Measurements from ENCODE around the gene SMYD2. TPM values are rescaled to one million over a fixed set of nuclear protein-coding genes. Genes with fewer than 3 reads are reported as not detected.

SMYD2 gene
- total and polyA plus RNA-seq, 2 donors (not counting 3 experiments of a cell fraction or from before 2014, with no cell fraction given) = 8.0 to 20.9 TPM

DNA sequence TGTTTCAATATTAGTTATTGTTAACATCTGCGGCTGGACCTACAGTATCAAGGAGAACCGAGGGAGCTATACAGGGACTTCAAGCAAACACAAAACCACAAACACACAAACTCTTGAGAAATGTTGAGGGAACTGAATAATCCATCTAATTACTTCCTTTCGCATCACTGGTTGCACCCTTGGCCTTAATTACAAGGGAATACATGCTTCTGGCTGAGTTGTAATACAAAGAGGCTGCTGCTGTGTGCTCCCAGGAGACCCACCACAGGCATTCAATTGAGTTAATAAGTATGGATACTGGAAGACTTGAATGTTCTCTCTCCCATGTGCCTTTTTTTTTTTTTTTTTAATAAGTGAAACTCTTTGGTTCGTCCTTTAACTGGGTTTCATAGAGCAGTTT lies 16.8 kb upstream of the SMYD2 start:
- no peaks in the 10 kb centered on the region for H3K79me2 ChIP-seq (ENCODE audit: control insufficient read depth, insufficient read depth, low read length)
- H3K36me3 ChIP-seq (ENCODE audit: control insufficient read depth in 2 of 2, extremely low read depth in 1 of 2, insufficient read depth in 2 of 2, low read length in 2 of 2) = no peaks in the 10 kb centered on the region
- H3K4me1 ChIP-seq (ENCODE audit: control insufficient read depth, extremely low read depth, insufficient read depth, low read length) = peaks cover 21% of the 10 kb centered on the region
- CTCF ChIA-PET = interaction anchor here (1.7 kb wide), 1 partner anchor 64 kb away, joined by 4 read pairs; no protein-coding TSS in a partner anchor
- BruUV-seq (replicated peaks) = no TSS peak
- H3K27me3 ChIP-seq (ENCODE audit: control insufficient read depth in 2 of 2, insufficient read depth in 2 of 2, low read length in 2 of 2) = peaks cover 0 to 4% of the 10 kb centered on the region in 2 experiments
- no peak overlapping the region for H3K4me2 ChIP-seq (ENCODE audit: insufficient read depth, low read length)
- dilution Hi-C loops (cut with MboI; ENCODE audit: extremely low pct_ligation_motif_present, low sequenced_read_pairs) (no loop called here), intact Hi-C loops (cut with micrococcal nuclease) (loop anchor here (5.0 kb wide), 1 partner anchor 338 kb away; the partner anchor contains the start of gene CENPF)
- POLR2A ChIA-PET = no interaction called here
- H2AFZ ChIP-seq (ENCODE audit: low read depth, low read length) = no peak overlapping the region
- FAIRE-seq (no peak), DNase-seq (ENCODE audit: low read depth, low spot score) (no peak)
- H3K9me1 ChIP-seq (replicated peaks; ENCODE audit: control insufficient read depth, extremely low read depth, insufficient read depth, low read length) = no peaks in the 10 kb centered on the region
- H3K9ac ChIP-seq (replicated peaks; ENCODE audit: extremely low read depth, insufficient read depth, low read length) = no peak overlapping the region
- H3K9me3 ChIP-seq (replicated peaks; ENCODE audit: control insufficient read depth, insufficient read depth, low read length) = no peaks in the 10 kb centered on the region
- H4K20me1 ChIP-seq (replicated peaks; ENCODE audit: control insufficient read depth, extremely low read depth, insufficient read depth, low read length) = no peaks in the 10 kb centered on the region
- no peak overlapping the region for H3K27ac ChIP-seq (ENCODE audit: insufficient read depth, low read depth, low read length)
- H3K4me3 ChIP-seq (replicated peaks in 1 of 3; ENCODE audit: insufficient read depth in 1 of 3, low read depth in 1 of 3, low read length in 3 of 3) = no peak overlapping the region
- TF ChIP-seq POLR2A (IDR thresholded peaks at IDR 0.05; ENCODE audit: low read depth, low read length) = no peak
- no peak for TF ChIP-seq GATA2 (IDR thresholded peaks at IDR 0.05; ENCODE audit: insufficient read depth, insufficient read length, low read depth, low read length)
- no peak for TF ChIP-seq POLR2AphosphoS5 (IDR thresholded peaks at IDR 0.05; ENCODE audit: insufficient read depth, low read depth, low read length)
- no peak for TF ChIP-seq JUN (IDR thresholded peaks at IDR 0.05; ENCODE audit: borderline replicate concordance, insufficient read depth, insufficient read length, low read depth)
- no peak for TF ChIP-seq MYC (IDR thresholded peaks at IDR 0.05; ENCODE audit: low read depth, low read length)
- no peak for TF ChIP-seq FOS (IDR thresholded peaks at IDR 0.05; ENCODE audit: borderline replicate concordance, insufficient read depth, low read length)
- TF ChIP-seq, protein P1, sequence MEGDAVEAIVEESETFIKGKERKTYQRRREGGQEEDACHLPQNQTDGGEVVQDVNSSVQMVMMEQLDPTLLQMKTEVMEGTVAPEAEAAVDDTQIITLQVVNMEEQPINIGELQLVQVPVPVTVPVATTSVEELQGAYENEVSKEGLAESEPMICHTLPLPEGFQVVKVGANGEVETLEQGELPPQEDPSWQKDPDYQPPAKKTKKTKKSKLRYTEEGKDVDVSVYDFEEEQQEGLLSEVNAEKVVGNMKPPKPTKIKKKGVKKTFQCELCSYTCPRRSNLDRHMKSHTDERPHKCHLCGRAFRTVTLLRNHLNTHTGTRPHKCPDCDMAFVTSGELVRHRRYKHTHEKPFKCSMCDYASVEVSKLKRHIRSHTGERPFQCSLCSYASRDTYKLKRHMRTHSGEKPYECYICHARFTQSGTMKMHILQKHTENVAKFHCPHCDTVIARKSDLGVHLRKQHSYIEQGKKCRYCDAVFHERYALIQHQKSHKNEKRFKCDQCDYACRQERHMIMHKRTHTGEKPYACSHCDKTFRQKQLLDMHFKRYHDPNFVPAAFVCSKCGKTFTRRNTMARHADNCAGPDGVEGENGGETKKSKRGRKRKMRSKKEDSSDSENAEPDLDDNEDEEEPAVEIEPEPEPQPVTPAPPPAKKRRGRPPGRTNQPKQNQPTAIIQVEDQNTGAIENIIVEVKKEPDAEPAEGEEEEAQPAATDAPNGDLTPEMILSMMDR (IDR thresholded peaks at IDR 0.05; ENCODE audit: extremely low read depth in 1 of 2, insufficient read depth in 1 of 2, low read depth in 1 of 2, low read length in 2 of 2) = no peak
- TF ChIP-seq, protein P2, sequence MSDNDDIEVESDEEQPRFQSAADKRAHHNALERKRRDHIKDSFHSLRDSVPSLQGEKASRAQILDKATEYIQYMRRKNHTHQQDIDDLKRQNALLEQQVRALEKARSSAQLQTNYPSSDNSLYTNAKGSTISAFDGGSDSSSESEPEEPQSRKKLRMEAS (IDR thresholded peaks at IDR 0.05; ENCODE audit: insufficient read depth, insufficient read length) = no peak
- no peak for TF ChIP-seq EZH2 (IDR thresholded peaks at IDR 0.05; ENCODE audit: borderline replicate concordance, low read depth, low read length, severe bottlenecking)
